GM18867 (cell line): ENCODE results near the gene ELP1.
"Not testable (repeated sequence)": the region's sequence is repeated elsewhere in the genome, so short reads cannot be mapped to it uniquely, and the experiment has no call there.

Experiments used
- ATAC-seq: cut with Tn5 transposase; IDR thresholded peaks from one replicate; pipeline ENCODE4 v1.9.1; 2021; ENCODE audit warnings: mild to moderate bottlenecking, moderate library complexity; ENCODE audit not compliant: unreplicated experiment

Gene ELP1

GRCh38 chr9:108854641-108855528 is 79.0 kb downstream of the ELP1 start:
- ATAC-seq, result no peak

GRCh38 chr9:108854094-108854493 is 79.8 kb downstream of the ELP1 start:
- no peak for ATAC-seq

DNA sequence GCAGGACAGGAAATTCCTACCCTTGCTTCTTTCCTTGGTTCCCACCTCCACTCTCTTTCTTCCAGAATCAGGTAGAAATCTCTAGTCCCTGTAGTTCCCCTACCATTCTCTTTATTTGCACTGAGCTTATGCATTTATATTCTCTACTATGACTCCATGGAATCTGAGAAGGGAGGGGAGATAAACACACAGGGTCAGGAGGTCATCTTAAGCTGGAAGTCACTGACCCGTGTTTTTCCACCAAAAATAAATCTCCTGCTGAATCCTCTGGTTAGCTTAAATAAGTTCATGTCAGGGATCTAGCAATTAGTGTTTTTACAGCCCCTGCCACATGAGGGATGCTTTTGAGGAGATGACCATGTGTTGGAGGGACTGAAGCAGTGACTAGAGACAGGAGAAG is 81.8 kb downstream of the ELP1 start:
- no peak for ATAC-seq

- ATAC-seq, result no peak
These were observed 82.8 kb downstream of the ELP1 start for GRCh38 chr9:108851138-108851537.

GRCh38 chr9:108850293-108850897 is 83.5 kb downstream of the ELP1 start:
- no peak for ATAC-seq

GRCh38 chr9:108848296-108848695 is 85.6 kb downstream of the ELP1 start:
- ATAC-seq, result not testable (repeated sequence)

DNA sequence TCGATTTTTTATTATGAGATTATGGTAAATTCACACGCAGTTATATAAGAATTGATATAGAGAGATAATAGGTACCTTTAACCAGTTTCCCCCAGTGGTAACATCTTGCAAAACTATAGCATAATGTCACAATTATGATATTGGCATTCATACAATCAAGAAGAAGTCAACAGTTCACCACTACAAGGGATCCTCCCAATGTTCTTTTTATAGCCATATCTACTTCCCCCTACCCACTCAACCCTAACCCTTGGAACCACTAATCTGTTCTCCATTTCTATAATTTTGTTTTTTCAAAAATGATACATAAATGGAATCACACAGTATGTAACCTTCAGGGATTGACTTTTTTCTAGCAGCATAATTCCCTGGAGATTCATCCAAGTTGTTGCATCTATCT is 88.0 kb downstream of the ELP1 start:
- no peak for ATAC-seq

DNA sequence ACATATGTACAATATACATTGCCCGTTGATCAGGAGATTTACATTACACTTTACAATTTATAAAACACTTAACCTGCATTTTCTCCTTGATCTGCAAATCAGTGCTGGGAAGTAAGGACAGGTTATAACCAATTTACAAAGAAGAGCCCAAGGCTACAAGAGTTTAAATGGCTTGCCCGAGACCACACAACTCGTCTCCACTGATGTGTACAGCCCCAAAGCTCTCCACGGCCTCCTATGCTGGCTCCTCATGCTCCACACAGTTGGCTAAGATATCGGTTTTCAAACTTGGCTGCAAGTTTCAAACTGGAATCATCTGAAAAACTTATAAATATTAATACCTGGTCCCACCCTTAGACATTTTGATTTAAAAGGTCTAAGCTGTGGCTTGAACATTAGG is 88.4 kb downstream of the ELP1 start:
- no peak for ATAC-seq

DNA sequence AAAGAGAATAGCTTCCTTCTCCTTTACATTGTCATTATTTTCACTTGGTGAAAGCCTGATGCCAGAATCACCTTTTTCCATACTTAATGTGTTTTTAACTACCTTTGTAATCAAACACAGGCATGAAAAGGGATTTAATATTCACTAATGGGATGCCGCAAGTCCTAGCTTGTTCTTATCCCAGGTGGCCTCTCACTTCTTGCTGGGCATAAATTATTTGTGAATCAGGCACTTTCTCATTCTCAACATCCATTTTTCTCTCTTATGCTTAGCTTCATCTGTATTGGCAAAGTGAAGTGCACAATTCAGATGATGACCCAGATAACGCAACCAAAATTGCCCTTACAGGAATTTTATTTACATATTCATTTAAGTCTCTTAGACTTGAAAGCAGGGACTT is 89.1 kb downstream of the ELP1 start:
- no peak for ATAC-seq

DNA sequence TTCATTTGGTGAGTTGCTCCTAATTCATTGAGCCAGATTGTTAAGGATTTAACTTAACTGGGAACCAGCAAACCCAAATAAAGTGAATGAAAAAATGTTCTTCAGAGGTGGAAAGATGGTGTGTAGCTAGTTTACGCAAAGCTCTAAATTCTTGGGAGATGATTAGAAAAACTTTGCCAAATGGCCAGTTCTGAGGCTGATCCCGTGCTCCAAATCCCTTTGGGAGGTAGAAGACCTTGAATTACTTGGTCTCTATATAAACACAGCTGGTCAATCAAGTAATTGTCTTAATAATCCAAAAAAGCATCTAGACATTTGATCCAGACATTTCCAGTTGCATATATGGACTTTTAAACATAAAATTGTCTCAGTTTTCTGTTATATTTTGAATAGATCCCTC is 89.5 kb downstream of the ELP1 start:
- no peak for ATAC-seq

GRCh38 chr9:108842610-108843295 is 91.2 kb downstream of the ELP1 start:
- no peak for ATAC-seq

- not testable (repeated sequence) for ATAC-seq
These were observed 94.4 kb downstream of the ELP1 start for GRCh38 chr9:108839561-108839960.

DNA sequence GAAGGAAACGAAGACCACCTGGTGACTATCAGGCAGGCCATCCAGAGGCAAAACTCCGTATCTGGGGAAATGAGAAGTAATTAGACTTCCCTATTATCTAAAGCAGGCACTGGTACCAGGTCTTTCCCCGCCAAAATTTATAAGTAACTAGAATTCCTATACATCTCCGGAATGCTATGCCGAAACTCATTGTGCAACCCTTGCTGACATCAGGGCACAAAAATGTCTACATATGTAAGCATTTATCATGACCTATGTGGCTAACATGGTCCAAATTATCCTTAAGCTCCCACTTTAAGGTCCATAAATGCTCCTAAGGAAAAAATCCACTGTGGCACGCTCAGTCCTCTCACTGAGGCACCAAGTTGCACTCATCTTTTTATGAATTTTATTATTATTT is 95.9 kb downstream of the ELP1 start:
- ATAC-seq, result no peak

DNA sequence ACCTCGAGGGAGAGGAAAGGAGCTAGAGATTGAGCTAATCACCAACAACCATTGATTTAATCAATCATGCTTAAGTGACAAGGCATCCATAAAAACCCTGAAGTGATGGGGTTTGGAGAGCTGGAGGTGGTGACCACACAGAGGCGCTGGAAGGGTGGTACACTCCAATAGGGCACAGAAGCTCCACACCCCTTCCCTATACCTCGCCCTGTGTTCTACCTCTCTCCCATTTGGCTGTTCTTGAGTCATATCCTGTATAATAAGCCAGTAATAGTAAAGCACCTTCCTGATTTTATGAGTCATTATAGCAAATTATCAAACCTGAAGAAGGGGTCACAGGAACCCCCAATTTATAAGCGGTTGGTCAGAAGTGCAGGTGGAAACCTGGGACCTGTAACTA is 96.4 kb downstream of the ELP1 start:
- ATAC-seq, result no peak

DNA sequence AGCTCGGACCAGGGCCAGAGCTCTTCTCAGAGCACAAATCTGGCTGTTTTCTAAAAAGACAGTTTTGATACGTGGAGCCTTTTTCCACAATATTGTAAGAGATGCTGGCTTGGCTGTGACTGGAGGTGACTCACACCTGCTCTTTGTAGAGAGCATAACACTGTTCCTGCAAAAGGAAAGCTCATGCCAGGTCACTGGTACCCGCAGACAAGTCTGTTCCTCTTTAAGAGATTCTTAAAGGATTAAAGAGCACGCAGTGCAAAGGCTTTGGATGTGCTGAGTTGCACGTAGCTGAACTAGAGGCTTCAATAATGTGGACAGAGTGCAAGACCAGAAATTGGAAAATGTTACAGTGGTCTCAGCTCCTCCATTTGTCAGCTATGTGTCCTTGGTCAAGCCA is 97.1 kb downstream of the ELP1 start:
- no peak for ATAC-seq

GRCh38 chr9:108836319-108836718 is 97.6 kb downstream of the ELP1 start:
- no peak for ATAC-seq

DNA sequence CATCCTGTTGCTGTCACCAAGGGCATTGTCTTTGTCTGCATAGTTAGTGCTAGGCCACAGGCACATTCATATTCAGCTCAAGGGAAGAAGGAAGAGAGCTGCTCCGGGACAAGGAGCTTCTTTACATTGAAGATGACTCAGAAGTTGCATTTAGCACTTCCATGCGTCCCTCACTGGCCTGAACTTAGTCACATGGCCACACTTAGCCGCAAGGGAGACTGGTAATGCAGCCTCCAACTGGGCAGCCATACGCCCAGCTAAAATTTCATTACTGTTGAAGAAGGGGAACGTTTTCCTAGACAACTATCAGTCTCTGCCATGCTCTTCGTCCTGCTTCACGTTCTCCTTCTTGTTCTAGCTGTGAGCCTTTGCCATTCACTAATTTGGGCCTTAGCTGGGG is 98.1 kb downstream of the ELP1 start:
- no peak for ATAC-seq

DNA sequence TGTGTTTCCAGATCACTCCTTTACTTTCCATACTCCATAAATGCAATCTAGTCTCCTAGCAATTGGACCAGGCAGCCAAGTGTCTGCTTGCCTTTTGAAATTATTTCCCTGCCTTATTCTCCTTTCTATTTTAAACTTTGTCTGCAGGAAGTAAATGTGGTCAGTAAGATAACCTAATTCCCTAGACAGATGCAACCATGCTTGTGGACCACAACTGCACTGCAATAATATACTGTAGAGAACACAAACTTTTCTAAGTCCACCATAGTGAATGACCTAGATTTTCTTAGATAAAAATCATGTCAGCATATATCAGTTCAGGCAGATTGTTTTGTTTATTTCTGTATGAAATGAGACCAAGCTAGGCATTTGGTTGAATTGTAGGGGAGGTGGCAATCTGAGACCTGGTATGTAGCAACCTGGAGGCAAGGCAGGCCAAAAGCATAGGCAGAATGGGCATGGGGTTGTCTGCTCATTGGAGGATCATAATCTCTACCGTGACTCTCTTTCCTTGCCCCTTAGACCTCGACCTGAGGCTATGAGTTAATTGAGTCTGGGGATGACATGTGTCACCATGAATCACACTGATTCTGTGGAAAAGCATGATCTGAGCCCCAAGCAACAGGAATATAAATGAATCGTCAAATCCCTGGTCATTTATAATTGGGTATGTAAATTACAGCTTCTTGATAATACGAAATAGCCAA is 98.8 kb downstream of the ELP1 start:
- no peak for ATAC-seq

- no peak for ATAC-seq
These were observed 101.8 kb downstream of the ELP1 start for GRCh38 chr9:108832179-108832500.

DNA sequence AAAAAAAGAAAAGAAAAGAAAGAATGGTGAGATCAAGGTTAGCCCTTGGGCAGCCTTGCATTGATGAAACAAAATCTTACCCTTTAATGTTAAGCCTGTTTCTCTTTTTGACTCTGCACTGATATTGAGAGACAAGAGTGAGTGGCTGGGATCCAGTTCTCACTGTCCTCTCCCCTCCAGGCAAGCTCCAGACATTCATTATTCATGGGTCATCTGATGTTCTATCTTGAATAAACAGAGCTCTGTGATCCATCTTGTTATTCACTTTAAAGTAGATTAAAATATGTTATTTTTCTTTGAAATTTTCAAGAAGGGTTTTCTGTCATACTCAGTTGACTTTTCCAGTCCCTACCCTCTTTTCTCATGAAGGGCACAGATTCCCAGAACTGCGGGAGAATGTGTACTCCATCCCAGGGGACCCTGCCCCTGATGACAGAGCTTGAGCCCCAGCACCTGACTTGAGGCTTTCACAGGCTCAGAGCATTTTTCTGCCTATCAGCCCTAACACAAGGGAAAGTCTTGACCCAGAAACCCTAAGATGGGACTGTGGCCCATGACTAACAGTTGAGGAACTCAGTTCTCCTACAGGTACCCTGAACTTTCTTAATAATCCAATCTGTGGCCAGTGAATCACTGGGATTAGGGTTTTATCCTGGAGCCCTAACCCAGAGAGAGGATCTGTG is 102.3 kb downstream of the ELP1 start:
- ATAC-seq, result no peak

DNA sequence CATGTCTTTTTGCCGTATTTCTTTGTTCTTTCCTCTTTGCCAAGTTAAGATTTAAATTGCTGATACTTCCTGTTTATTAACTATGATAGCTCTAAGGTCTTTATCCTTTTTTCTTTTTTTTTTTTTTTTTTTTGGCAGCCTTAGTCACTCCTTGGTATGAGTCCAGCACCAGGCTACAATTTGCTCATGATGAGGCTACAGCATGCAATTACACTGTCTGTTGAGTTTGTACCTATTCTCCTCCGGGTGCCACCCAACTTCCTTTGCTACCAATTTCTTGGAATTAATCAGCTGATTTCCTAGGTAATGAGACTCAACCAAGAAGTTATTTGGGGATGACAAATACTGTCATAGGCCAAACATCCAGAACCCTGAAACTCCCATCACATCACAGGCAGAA is 103.7 kb downstream of the ELP1 start:
- no peak for ATAC-seq
